Measurements from ENCODE around the gene GIMD1.

The GIMD1 gene

DNA sequence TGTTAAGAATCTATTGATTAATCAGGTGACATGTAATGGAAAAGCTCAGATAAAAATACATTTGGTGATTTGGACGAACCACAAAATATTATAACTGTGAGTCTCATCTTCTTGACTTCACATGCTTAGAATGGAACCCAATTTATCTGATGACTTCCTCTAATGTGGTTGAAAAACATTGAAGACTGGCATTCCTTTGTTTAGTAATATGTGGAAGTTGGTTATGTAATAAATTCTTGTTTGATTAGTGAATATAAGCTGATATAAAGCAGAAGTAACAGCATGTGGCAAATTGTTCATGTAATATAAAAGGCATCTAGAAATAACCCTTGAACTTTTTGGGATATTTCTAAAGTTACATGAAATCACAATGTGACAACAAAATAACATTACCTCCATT is 9.7 kb downstream of the GIMD1 start:
- no peak for DNase-seq
- TF ChIP-seq, protein P1, sequence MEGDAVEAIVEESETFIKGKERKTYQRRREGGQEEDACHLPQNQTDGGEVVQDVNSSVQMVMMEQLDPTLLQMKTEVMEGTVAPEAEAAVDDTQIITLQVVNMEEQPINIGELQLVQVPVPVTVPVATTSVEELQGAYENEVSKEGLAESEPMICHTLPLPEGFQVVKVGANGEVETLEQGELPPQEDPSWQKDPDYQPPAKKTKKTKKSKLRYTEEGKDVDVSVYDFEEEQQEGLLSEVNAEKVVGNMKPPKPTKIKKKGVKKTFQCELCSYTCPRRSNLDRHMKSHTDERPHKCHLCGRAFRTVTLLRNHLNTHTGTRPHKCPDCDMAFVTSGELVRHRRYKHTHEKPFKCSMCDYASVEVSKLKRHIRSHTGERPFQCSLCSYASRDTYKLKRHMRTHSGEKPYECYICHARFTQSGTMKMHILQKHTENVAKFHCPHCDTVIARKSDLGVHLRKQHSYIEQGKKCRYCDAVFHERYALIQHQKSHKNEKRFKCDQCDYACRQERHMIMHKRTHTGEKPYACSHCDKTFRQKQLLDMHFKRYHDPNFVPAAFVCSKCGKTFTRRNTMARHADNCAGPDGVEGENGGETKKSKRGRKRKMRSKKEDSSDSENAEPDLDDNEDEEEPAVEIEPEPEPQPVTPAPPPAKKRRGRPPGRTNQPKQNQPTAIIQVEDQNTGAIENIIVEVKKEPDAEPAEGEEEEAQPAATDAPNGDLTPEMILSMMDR (IDR thresholded peaks at IDR 0.05; ENCODE audit: low read depth, low read length), result no peak

DNA sequence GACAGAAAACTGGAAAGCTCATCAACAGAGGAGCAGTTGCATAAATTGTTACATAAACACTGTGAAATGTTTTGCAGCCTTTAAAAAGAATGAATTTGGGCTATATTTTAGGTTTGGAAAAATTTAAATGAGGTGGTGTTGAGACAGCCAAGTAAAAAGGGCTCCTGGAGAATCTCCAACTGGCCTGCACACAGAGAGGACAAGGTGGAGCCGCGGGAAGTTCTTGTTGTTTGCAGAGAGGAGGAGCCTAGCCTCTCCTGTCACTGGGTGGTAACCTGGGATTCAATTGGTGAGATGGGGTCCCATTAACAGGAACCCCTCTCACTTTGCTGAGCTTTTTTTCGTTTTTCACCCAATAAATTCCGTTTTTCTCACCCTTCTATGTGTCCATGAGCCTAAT is 13.4 kb downstream of the GIMD1 start:
- no peaks in the 10 kb centered on the region for H3K9me3 ChIP-seq
- TF ChIP-seq, protein P1 (IDR thresholded peaks at IDR 0.05; ENCODE audit: low read depth, low read length), result no peak
- DNase-seq, result no peak
- no peaks in the 10 kb centered on the region for H3K4me1 ChIP-seq
- H3K27me3 ChIP-seq, result no peaks in the 10 kb centered on the region
- no peak overlapping the region for H3K4me3 ChIP-seq (ENCODE audit: low read depth, low read length)
- H3K36me3 ChIP-seq, result 0 out of 2 replicates have a peak, but pooled peaks cover 3% of the 10 kb centered on the region

More for the DNA sequence above, 9.7 kb downstream of the GIMD1 start:
- Histone ChIP-seq H3K4me1 (no peaks in the 10 kb centered on the region), H3K9me3 (no peaks in the 10 kb centered on the region), H3K27me3 (no peaks in the 10 kb centered on the region), H3K36me3 (no peaks in the 10 kb centered on the region), H3K4me3 (ENCODE audit: low read depth, low read length) (no peak overlapping the region)

DNA sequence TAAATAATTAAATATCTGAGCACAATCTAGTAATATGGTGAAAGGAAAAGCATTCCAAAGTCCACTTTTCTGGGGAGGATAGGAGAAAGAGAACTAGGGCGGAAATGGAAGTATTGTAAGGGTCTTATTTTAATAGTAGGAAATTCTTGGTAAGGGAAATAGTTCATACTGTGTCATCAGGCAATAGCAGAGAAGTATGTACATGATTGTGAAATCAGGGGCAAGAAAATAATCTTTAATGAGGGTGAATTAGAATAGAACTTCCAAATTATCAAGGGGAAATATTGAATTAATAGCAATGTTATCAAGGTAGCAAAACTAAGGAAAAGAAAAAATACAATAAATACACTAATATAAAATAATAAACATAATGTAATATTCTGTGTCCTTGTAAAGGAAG is 14.8 kb downstream of the GIMD1 start:
- no peaks in the 10 kb centered on the region for H3K4me1 ChIP-seq
- TF ChIP-seq, protein P1 (IDR thresholded peaks at IDR 0.05; ENCODE audit: low read depth, low read length), result no peak
- 0 out of 2 replicates have a peak, but pooled peaks cover 3% of the 10 kb centered on the region for H3K36me3 ChIP-seq
- no peak overlapping the region for H3K4me3 ChIP-seq (ENCODE audit: low read depth, low read length)
- no peaks in the 10 kb centered on the region for H3K27me3 ChIP-seq
- no peaks in the 10 kb centered on the region for H3K9me3 ChIP-seq
- DNase-seq, result no peak

DNA sequence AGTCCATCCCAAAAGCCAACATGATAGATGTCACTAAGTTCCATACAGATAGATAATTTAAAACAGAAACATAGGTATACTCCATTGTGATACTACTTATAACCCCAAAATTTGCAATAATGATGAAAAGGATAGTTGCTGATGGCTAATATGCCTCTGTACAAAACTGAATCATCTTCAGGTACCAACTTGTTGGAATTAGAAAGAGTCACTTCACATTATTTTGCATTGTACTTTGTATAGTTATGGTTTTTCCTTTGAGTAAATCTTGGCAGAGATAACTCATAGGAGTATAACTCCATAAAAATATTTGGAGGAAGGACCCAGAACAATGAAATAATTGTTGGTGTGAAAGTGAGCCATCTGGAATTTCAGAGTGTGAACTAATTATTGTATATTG is 17.6 kb downstream of the GIMD1 start:
- TF ChIP-seq, protein P1 (IDR thresholded peaks at IDR 0.05; ENCODE audit: low read depth, low read length), result no peak
- Histone ChIP-seq H3K9me3 (no peaks in the 10 kb centered on the region), H3K27me3 (no peaks in the 10 kb centered on the region), H3K36me3 (peaks cover 11% of the 10 kb centered on the region), H3K4me3 (ENCODE audit: low read depth, low read length) (no peak overlapping the region), H3K4me1 (no peaks in the 10 kb centered on the region)
- DNase-seq, result no peak

DNA sequence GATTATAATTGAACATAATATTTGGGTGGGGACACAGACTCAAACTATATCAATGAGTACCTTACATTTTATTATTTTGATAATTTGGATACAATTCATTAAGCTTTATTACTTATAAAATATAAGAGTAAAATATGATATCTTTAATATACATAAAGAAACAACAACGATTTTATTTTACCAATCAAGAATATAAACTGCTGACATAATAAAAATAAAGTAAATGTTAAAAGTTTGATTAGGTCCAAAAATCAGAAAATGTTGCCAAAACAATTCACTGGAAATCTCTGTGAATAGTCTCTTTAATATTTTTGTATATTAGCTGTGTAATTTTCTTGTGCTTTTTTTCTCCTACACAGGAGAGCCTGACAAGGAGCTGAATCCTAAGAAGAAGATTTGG is 21.4 kb downstream of the GIMD1 start:
- no peaks in the 10 kb centered on the region for H3K9me3 ChIP-seq
- H3K4me3 ChIP-seq (ENCODE audit: low read depth, low read length), result no peak overlapping the region
- peaks cover 11% of the 10 kb centered on the region for H3K36me3 ChIP-seq
- TF ChIP-seq, protein P1 (IDR thresholded peaks at IDR 0.05; ENCODE audit: low read depth, low read length), result no peak
- no peaks in the 10 kb centered on the region for H3K4me1 ChIP-seq
- no peak for DNase-seq
- H3K27me3 ChIP-seq, result no peaks in the 10 kb centered on the region

DNA sequence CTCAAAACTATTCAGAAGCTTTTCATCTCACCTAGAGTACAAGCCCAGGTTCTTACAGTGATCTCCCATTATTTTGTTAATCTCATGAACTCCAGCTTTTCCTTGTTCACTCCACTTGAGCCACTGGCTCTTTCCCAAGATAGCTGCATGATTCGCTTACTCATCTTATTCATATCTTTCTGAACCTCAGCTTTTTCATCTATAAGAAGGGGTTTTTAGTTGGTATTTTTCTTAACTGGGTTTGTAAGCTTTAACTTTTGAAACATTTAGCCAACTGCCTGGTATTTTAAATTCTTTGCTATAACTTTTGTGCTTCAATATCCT is 24.0 kb downstream of the GIMD1 start:
- TF ChIP-seq, protein P1 (IDR thresholded peaks at IDR 0.05; ENCODE audit: low read depth, low read length), result no peak
- H3K9me3 ChIP-seq, result no peaks in the 10 kb centered on the region
- no peaks in the 10 kb centered on the region for H3K27me3 ChIP-seq
- H3K36me3 ChIP-seq, result peaks cover 13% of the 10 kb centered on the region
- H3K4me3 ChIP-seq (ENCODE audit: low read depth, low read length), result no peak overlapping the region
- no peak for DNase-seq
- H3K4me1 ChIP-seq, result no peaks in the 10 kb centered on the region

Data from BE2C (cell line).